GM19099 (cell line): Measurements from ENCODE around the gene SLC37A3.

ENCODE experiments used
- POLR2A ChIP-seq: IDR thresholded peaks from 3 replicates; pipeline ENCODE4 v1.6.1; 2011; ENCODE audit warnings: low read depth; ENCODE audit not compliant: insufficient read length; ENCODE audit errors: extremely low read depth

SLC37A3 gene

DNA sequence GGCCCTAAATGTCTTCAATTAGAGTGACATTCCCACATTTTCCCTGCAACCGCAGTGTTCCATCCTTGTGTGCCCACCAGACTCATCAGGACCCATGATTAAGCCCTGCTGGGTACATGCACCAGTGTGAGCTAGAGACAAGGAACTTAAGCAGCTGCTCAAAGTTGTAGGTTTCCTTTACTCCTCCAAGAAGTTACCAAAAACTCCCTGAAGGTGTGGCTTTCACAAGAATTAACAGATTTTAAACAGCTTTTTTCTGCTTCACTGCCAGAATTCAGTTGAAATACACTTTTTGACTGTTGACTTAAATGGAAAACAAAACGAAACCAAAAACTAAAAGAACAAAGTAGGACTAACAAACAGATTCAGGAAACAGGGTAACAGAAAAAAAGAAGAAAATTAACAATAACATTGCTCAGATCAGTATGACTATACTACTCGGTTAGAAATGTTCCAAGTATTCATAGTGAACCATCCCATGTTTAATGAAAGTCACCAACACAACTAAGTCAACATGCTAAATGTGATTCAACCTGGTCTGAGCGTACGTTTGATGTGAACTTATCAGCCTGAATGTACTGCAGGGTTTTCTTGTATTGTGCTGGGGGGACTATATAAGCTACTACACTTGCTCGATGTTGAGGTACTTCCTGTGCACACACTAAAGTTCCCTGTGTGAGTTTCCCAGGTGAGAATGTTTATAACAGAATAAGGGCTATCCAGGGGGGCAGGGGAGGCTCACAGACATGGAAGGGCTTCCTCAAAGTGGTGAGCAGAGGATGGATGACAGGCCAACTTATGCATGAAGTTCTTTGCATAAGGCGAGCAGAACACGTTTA, 22.2 kb downstream of the SLC37A3 start:
- no peak for TF ChIP-seq POLR2A

DNA sequence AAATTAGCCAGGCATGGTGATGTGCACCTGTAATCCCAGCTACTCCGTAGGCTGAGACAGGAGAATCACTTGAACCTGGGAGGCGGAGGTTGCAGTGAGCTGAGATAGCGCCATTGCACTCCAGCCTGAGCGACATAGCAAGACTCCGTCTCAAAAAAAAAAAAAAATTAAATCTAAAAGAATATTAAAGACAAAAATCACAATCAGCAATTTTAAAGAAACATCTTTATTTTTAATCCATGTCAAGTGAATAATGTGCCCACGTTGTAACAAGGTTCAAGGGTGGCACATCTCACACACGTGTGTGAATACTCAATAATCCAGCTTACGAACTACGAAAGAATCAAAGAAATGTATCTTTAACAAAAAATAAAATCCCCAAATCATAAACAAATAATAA, 23.0 kb downstream of the SLC37A3 start:
- no peak for TF ChIP-seq POLR2A

DNA sequence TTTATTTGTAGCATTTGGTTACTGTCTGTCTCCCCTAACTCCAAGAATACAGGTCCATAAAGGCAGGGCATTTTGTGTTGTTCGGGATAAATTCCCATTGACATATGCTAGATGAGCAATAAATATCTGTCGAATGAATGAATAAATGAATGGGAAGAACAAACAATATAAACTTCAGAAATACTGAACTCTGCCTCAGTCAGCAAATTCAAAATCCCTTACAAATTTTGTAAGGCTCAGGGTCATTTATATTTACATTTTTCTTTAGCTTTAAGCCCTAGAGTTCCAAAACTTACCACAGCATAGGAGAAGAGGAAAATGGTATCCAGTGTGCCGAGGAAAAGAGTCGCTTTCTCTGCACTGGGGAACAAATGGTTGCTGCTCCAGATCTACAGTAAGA, 29.0 kb downstream of the SLC37A3 start:
- no peak for TF ChIP-seq POLR2A

- no peak for TF ChIP-seq POLR2A
These were observed 30.8 kb downstream of the SLC37A3 start for GRCh38 chr7:140367528-140367927.

- TF ChIP-seq POLR2A = no peak
These were observed 33.5 kb downstream of the SLC37A3 start for GRCh38 chr7:140364819-140365218.

GRCh38 chr7:140360697-140361229, 37.6 kb downstream of the SLC37A3 start:
- TF ChIP-seq POLR2A = no peak

DNA sequence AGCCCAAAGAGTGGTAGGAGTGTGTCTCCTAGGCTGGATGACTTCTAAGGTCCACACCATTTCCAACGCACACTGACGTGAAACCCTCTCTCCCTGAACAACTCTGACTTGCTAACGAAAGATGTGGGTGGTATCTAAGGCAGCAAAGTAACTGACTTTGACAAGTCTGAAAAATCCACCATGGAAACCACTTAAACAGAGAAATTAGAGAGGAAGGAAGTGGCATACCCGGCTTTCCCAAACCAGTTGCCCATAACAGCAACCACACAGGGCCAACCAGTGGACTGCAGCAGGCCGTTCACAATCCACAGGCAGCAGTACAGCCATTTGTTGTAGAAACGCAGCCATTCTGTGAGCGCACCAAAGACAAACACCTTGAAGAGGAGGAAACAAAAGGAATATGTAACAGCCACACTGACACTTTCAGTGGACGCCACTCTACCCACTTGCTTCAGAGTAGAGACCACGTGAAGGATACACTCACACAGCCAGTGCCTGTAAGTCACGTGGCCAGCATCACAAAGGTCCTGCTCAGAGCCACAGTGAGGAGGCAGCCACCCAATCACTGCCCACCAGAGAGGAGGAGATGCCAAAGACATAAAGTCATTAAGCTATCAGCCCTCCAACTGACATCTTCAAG, 39.8 kb downstream of the SLC37A3 start:
- no peak for TF ChIP-seq POLR2A

DNA sequence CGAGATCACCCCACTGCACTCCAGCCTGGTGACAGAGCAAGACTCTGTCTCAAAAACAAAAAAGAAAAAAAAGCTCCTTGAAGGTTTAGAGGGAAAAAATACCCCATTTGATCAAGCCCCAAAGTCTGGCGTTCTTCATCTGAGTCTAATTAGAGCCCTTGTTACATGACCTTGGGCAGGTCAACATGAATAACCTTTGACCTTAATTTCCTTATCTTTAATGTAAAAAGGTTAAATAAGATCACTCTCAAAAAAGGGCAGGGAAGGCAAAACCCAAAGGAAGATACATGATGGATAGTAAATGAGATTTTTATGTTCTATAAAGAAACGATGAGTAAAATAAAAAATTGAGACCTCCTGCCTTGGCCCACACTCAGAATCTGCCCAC, 40.3 kb downstream of the SLC37A3 start:
- no peak for TF ChIP-seq POLR2A

DNA sequence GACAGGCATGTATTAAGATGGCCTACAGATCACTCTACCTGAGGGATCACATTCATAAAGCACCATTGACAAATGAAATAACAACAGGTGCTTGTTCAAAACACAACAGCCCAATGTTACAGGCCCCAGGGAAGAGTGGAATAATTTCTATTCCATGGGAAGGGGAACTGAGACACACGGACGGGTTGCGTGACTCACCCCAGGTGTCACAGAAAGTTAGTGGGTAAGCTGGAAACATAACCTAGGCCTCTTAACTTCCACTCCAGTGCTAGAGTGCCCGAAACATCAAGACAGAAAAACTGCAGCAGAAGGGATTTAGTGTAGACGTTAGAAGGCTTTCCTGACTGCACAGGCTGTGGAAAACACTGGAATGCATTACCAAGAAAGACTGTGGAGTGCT, 48.3 kb downstream of the SLC37A3 start:
- no peak for TF ChIP-seq POLR2A

DNA sequence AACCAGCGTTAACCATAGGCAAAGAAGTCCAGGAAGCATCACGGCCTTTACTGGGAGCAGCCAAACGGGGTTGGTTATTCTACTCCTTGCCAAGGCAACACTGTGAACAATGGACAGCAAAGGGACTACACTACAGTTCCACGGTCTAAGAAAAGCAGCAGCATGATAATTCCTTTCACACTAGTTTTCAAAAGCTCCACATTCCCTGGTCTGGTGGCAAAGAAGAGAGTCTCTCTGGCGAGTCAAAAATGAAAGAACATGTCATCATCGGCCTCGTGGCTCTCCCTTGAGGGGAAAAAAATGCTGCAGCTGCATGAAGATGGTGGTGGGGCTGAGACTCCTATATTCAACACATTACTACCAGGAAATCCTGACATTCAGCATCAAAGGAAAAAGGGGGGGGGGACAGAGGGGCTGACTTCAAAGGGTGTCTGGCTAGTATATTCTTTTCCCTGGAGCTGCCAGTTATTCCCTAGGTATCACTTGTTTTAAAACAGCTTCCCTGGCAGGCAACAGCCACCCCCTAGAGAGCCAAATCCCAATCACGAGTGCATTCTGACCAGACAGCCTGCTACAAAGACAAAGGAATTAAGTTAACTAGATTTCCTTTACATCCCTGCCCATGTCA, 49.1 kb downstream of the SLC37A3 start:
- TF ChIP-seq POLR2A = no peak

DNA sequence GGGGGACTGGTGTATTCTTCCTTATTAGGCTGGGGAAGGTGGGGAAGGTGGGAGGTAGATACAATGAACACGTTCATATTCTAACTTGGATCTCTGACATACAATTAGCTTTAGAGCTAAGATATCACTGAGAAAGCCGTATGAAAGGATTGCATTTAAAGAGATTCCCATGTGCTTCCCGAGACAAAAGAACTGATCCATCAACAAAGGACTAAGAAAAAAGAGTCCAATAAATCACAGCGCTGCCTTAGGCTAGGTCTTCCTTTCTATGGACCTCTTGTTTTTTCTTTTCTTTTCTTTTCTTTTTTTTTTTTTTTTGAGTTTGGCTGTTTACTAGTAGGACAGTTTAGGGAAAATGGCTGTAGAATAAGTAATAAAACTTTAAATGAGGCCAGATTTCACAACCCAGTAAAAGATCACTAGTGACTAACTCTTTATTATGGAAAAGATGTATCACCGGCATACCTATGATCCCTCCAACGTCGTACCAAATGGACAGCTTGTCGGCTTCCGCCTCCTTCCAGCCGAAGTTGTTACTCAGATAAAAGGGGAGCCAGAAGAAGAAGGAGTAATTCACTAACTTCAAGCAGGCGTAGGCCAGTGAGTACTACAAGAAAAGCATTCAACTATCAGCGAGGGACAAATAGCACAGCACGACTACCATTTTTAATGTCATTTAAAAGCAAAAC, 50.0 kb downstream of the SLC37A3 start:
- TF ChIP-seq POLR2A = no peak

DNA sequence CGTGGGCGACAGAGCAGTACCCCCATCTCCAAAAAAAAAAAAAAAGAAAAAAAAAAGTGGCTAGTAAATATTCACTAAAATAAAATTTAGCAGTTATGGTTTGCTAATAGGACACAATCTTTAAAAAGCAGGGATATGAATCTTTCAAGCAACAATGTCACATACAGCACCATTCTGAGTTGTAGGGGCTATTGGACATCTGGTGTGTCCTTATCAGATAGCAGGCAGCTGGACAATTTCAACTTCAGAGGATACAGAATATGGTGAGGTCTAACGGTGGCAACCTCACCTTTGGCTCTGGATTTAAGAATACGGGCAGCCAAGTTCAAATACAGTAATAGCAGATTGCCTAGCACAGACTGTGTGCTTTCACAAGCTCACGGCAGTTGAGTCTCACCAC, 51.1 kb downstream of the SLC37A3 start:
- TF ChIP-seq POLR2A = no peak

DNA sequence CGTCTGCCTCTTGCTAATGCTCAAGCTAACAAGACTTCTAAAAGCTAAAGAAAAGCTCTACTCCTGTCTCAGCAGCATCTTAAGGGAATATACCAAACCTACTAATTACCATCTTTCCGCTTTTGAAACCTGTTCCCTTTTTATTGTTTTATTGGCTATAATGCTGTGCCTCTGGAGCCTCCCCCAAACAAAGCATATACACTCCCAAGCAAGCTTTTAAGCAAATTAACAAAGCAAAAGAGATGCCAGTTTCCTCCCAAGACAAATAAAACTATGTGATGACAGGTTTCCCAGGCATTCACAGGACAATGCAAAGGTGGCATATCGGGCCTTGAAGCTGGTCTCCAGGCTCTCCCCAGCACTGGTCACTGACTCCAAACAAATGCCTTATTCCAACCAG, 52.9 kb downstream of the SLC37A3 start:
- TF ChIP-seq POLR2A = no peak

DNA sequence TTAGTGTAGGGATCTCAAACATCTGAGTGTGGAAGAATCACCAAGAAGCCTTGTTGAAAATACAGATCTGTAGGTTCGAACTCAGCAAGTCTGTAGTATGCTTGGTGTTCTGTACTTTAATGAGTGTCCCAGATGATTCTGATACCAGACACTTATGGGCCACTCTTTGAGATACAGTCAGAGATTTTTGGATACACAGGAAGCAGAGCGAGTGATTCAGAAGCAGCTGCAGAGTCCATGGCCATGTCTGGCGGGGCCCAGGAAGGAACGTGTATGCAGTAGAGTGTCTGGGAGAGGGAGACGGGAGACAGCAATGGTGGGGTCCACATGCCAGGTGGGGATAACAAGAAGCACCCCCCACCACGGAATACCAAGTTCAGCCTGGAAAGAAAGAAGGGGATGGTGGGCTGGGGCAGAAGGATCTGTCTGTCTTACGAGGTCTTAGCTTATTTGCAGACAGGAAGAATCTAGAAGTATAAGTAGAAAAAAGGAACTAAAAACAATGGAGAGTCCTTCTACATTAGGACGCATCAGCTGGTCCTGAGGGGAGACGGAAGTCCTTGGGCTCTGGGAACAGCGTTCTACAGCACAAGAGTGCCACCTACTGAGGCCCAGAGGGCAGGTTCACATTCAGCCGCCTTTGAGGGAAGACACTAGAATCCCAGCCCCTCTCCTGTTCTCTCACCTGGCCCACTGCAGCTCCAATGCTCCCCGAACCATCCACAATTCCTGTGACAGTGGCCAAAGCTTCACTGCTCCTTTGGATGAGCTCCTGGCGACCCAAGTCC, 55.4 kb downstream of the SLC37A3 start:
- no peak for TF ChIP-seq POLR2A

DNA sequence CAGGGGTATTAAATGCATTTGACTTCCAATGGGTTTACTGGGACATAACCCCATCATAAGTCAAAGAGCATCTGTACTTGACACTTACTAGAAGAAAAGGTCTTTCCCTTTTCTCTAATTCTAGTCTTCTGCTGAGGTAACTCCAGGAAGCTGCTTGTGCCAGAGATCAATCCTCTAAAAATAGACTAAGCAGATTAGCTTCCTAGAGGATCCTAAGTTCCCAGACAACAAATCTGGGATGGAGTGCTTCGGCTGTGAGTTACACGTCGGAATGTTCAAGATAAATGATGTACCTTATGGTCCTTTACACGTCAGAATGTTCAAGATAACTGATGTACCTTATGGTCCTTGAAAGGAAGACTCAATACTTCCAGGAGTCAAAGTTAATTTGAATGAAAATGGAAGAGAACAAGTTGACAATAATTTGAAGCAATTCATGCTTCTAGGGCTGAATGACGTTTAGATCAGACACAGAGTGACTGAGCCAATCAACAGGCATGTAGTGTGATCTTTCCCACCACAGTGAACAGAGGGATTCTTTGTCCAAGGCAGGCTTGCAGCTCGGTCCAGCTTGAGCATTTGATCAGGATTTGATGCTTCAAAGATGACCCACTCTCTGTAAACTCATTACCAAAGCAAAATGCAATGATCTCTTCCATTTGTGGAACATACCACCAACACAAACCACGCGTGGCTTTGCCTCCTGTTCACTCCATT, 63.8 kb downstream of the SLC37A3 start:
- no peak for TF ChIP-seq POLR2A

DNA sequence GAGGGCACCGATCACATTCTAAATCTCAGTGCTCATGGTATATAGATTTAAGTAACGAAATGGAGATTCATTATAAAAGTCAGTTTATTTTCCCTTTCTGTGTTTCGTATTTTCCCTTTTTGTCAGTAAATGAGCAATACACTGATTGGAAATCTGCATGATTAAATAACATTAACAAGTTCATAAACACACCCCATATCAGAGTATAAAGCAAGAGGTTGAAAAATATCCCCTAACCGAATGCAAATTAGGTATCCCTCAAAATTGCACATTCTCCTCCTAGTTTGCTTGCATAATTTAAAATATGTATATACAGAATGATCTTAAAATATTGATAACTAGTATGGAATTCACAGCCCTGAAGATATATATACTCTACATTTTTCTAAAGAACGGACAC, 64.6 kb downstream of the SLC37A3 start:
- no peak for TF ChIP-seq POLR2A
